ENCODE measurements around the gene SLA2.
"Not testable (repeated sequence)": the region's sequence is repeated elsewhere in the genome, so short reads cannot be mapped to it uniquely, and the experiment has no call there.

DNA sequence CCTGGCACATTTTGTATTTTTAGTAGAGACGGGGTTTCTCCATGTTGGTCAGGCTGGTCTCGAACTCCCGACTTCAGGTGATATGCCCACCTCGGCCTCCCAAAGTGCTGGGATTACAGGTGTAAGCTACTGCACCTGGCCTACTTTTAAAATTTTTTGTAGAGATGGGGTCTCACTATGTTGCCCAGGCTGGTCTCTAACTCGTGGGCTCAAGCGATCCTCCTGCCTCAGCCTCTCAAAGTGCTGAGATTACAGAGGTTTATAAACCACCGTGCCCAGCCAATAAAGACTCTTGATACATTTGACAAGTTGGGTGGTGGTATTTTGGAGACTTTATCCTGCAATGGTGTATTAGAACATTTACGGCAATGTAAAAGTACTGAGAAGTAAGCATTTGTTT is 29.5 kb upstream of the SLA2 start:
- not testable (repeated sequence) for TF ChIP-seq RARB (CRISPR knock-in tag; IDR thresholded peaks at IDR 0.05); ZNF565 (CRISPR knock-in tag; conservative IDR thresholded peaks at IDR 0.05; ENCODE audit: low read depth); ZNF70 (CRISPR knock-in tag; IDR thresholded peaks at IDR 0.05); TCF4 (CRISPR knock-in tag; IDR thresholded peaks at IDR 0.05; ENCODE audit: borderline replicate concordance); GLIS3 (CRISPR knock-in tag; IDR thresholded peaks at IDR 0.05); ZNF8 (CRISPR knock-in tag; IDR thresholded peaks at IDR 0.05); ZC3H10 (CRISPR knock-in tag; IDR thresholded peaks at IDR 0.05); PPARA (CRISPR knock-in tag; IDR thresholded peaks at IDR 0.05; ENCODE audit: borderline replicate concordance); BACH2 (CRISPR knock-in tag; IDR thresholded peaks at IDR 0.05; ENCODE audit: borderline replicate concordance); ARNTL (CRISPR knock-in tag; IDR thresholded peaks at IDR 0.05; ENCODE audit: borderline replicate concordance, low read depth)
- TF ChIP-seq, protein P1, sequence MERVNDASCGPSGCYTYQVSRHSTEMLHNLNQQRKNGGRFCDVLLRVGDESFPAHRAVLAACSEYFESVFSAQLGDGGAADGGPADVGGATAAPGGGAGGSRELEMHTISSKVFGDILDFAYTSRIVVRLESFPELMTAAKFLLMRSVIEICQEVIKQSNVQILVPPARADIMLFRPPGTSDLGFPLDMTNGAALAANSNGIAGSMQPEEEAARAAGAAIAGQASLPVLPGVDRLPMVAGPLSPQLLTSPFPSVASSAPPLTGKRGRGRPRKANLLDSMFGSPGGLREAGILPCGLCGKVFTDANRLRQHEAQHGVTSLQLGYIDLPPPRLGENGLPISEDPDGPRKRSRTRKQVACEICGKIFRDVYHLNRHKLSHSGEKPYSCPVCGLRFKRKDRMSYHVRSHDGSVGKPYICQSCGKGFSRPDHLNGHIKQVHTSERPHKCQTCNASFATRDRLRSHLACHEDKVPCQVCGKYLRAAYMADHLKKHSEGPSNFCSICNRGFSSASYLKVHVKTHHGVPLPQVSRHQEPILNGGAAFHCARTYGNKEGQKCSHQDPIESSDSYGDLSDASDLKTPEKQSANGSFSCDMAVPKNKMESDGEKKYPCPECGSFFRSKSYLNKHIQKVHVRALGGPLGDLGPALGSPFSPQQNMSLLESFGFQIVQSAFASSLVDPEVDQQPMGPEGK (CRISPR knock-in tag; IDR thresholded peaks at IDR 0.05; ENCODE audit: borderline replicate concordance) = not testable (repeated sequence)
- TF ChIP-seq, protein P2, sequence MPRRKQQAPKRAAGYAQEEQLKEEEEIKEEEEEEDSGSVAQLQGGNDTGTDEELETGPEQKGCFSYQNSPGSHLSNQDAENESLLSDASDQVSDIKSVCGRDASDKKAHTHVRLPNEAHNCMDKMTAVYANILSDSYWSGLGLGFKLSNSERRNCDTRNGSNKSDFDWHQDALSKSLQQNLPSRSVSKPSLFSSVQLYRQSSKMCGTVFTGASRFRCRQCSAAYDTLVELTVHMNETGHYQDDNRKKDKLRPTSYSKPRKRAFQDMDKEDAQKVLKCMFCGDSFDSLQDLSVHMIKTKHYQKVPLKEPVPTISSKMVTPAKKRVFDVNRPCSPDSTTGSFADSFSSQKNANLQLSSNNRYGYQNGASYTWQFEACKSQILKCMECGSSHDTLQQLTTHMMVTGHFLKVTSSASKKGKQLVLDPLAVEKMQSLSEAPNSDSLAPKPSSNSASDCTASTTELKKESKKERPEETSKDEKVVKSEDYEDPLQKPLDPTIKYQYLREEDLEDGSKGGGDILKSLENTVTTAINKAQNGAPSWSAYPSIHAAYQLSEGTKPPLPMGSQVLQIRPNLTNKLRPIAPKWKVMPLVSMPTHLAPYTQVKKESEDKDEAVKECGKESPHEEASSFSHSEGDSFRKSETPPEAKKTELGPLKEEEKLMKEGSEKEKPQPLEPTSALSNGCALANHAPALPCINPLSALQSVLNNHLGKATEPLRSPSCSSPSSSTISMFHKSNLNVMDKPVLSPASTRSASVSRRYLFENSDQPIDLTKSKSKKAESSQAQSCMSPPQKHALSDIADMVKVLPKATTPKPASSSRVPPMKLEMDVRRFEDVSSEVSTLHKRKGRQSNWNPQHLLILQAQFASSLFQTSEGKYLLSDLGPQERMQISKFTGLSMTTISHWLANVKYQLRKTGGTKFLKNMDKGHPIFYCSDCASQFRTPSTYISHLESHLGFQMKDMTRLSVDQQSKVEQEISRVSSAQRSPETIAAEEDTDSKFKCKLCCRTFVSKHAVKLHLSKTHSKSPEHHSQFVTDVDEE (CRISPR knock-in tag; IDR thresholded peaks at IDR 0.05) = not testable (repeated sequence)
- TF ChIP-seq, protein P3, sequence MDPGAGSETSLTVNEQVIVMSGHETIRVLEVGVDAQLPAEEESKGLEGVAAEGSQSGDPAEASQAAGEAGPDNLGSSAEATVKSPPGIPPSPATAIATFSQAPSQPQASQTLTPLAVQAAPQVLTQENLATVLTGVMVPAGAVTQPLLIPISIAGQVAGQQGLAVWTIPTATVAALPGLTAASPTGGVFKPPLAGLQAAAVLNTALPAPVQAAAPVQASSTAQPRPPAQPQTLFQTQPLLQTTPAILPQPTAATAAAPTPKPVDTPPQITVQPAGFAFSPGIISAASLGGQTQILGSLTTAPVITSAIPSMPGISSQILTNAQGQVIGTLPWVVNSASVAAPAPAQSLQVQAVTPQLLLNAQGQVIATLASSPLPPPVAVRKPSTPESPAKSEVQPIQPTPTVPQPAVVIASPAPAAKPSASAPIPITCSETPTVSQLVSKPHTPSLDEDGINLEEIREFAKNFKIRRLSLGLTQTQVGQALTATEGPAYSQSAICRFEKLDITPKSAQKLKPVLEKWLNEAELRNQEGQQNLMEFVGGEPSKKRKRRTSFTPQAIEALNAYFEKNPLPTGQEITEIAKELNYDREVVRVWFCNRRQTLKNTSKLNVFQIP (CRISPR knock-in tag; IDR thresholded peaks at IDR 0.05; ENCODE audit: borderline replicate concordance, low read depth) = not testable (repeated sequence)
- TF ChIP-seq, protein P4, sequence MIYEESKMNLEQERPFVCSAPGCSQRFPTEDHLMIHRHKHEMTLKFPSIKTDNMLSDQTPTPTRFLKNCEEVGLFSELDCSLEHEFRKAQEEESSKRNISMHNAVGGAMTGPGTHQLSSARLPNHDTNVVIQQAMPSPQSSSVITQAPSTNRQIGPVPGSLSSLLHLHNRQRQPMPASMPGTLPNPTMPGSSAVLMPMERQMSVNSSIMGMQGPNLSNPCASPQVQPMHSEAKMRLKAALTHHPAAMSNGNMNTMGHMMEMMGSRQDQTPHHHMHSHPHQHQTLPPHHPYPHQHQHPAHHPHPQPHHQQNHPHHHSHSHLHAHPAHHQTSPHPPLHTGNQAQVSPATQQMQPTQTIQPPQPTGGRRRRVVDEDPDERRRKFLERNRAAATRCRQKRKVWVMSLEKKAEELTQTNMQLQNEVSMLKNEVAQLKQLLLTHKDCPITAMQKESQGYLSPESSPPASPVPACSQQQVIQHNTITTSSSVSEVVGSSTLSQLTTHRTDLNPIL (CRISPR knock-in tag; IDR thresholded peaks at IDR 0.05; ENCODE audit: low read depth) = not testable (repeated sequence)

Data from SK-N-SH treated with all-trans-retinoic acid at 6 μM for 48 hours (cell line).